Measurements from ENCODE around the gene PPP2R5A.

PPP2R5A gene

DNA sequence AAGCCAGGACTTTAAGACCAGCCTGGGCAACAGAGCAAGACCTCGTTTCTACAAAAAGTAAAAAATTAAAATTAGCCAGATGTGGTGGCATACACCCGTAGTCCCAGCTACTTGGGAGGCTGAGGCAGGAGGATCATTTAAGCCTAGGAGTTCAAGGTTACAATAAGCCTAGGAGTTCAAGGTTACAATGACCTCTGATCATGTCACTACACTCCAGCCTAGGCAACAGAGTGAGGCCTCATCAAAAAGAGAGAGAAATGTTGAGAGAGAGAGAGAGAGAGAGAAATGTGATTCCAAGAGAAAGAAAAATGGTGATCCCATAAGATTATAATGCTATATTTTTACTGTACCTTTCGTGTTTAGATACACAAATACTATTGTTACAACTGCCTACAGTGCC lies 69.3 kb downstream of the PPP2R5A start:
- H3K27ac ChIP-seq (ENCODE audit: low read depth, low read length): no peak overlapping the region
- no peaks in the 10 kb centered on the region for H3K27me3 ChIP-seq (ENCODE audit: low read length)
- no peaks in the 10 kb centered on the region for H3K79me2 ChIP-seq (ENCODE audit: insufficient read depth, low read length)
- no peak overlapping the region for H3K4me2 ChIP-seq (ENCODE audit: low read depth, low read length, poor library complexity, severe bottlenecking)
- peaks cover 23% of the 10 kb centered on the region for H3F3A ChIP-seq (ENCODE audit: insufficient read depth)
- no peak overlapping the region for H2AFZ ChIP-seq (ENCODE audit: low read depth, low read length, severe bottlenecking)
- H4K20me1 ChIP-seq (ENCODE audit: low read depth, low read length): no peaks in the 10 kb centered on the region
- H3K9ac ChIP-seq (ENCODE audit: low read length): no peak overlapping the region
- H3K36me3 ChIP-seq (ENCODE audit: low read length): peaks cover 34% of the 10 kb centered on the region; the same call in 1 of the 2 replicates
- no peak overlapping the region for H3K4me3 ChIP-seq (ENCODE audit: insufficient read depth, low read length, poor library complexity, severe bottlenecking)
- no peaks in the 10 kb centered on the region for H3K9me3 ChIP-seq (ENCODE audit: insufficient read depth, low read length)
- TF ChIP-seq CTCF (IDR thresholded peaks at IDR 0.05; ENCODE audit: insufficient read depth, low read length, poor library complexity, severe bottlenecking) (no peak), EZH2phosphoT487 (conservative IDR thresholded peaks at IDR 0.05; ENCODE audit: low read length) (no peak)
- H3K9me2 ChIP-seq (replicated peaks; ENCODE audit: insufficient read depth, low read length): no peaks in the 10 kb centered on the region

- no peak overlapping the region for H2AFZ ChIP-seq (ENCODE audit: low read depth, low read length, severe bottlenecking)
- H3K9me2 ChIP-seq (replicated peaks; ENCODE audit: insufficient read depth, low read length): no peaks in the 10 kb centered on the region
- no peak for TF ChIP-seq EZH2phosphoT487 (conservative IDR thresholded peaks at IDR 0.05; ENCODE audit: low read length)
- TF ChIP-seq CTCF (IDR thresholded peaks at IDR 0.05; ENCODE audit: insufficient read depth, low read length, poor library complexity, severe bottlenecking): no peak
- H3K4me2 ChIP-seq (ENCODE audit: low read depth, low read length, poor library complexity, severe bottlenecking): no peak overlapping the region
- H3K79me2 ChIP-seq (ENCODE audit: insufficient read depth, low read length): no peaks in the 10 kb centered on the region
- peaks cover 20% of the 10 kb centered on the region for H3F3A ChIP-seq (ENCODE audit: insufficient read depth)
- no peak overlapping the region for H3K4me3 ChIP-seq (ENCODE audit: insufficient read depth, low read length, poor library complexity, severe bottlenecking)
- H3K36me3 ChIP-seq (ENCODE audit: low read length): peaks cover 34% of the 10 kb centered on the region; the same call in 1 of the 2 replicates
- no peak overlapping the region for H3K27ac ChIP-seq (ENCODE audit: low read depth, low read length)
- H3K9me3 ChIP-seq (ENCODE audit: insufficient read depth, low read length): no peaks in the 10 kb centered on the region
- H3K9ac ChIP-seq (ENCODE audit: low read length): no peak overlapping the region
- no peaks in the 10 kb centered on the region for H4K20me1 ChIP-seq (ENCODE audit: low read depth, low read length)
- no peaks in the 10 kb centered on the region for H3K27me3 ChIP-seq (ENCODE audit: low read length)
These were observed 70.2 kb downstream of the PPP2R5A start for GRCh38 chr1:212355230-212355969.

DNA sequence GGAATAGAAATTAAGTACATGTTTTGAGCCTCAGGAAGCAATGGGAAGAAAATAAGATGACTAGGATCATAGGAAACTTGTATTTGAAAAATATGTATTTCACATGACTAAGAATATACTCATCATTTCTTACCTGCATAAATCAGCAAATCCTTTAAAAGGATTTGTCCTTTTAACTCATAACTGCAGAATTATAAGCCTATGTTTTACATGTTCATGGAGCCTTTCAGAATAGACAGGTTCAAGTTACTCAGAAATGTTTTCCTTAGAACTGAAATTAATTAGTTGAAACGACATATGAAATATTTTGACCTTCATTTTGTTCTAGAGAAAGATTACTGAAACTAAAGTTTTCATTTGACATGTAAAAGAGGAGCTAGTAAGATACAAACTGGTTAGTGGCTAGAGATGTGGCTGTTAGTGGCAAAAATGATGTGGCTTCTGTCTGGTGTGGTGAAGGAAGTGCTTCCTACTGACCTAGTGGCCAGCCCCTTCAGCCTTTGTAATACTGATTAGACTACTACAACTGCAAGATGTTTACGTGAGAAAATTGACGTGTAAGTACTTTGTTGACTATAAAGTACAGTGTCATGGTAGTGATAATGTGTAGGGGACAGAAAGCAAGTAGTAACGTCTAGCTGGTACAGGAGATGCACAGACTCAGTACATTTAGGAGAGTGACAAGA lies 74.7 kb downstream of the PPP2R5A start:
- Histone ChIP-seq H3K27me3 (ENCODE audit: low read length) (no peaks in the 10 kb centered on the region), H3K9me2 (replicated peaks; ENCODE audit: insufficient read depth, low read length) (no peaks in the 10 kb centered on the region), H2AFZ (ENCODE audit: low read depth, low read length, severe bottlenecking) (no peak overlapping the region), H3K4me3 (ENCODE audit: insufficient read depth, low read length, poor library complexity, severe bottlenecking) (no peak overlapping the region), H3K79me2 (ENCODE audit: insufficient read depth, low read length) (no peaks in the 10 kb centered on the region), H3K9me3 (ENCODE audit: insufficient read depth, low read length) (no peaks in the 10 kb centered on the region), H3K4me2 (ENCODE audit: low read depth, low read length, poor library complexity, severe bottlenecking) (no peak overlapping the region), H3K27ac (ENCODE audit: low read depth, low read length) (no peak overlapping the region), H4K20me1 (ENCODE audit: low read depth, low read length) (no peaks in the 10 kb centered on the region), H3F3A (ENCODE audit: insufficient read depth) (peaks cover 17% of the 10 kb centered on the region), H3K9ac (ENCODE audit: low read length) (no peak overlapping the region), H3K36me3 (ENCODE audit: low read length) (peaks cover 35% of the 10 kb centered on the region; the same call in 1 of the 2 replicates)
- no peak for TF ChIP-seq CTCF (IDR thresholded peaks at IDR 0.05; ENCODE audit: insufficient read depth, low read length, poor library complexity, severe bottlenecking)
- TF ChIP-seq EZH2phosphoT487 (conservative IDR thresholded peaks at IDR 0.05; ENCODE audit: low read length): no peak

All from SU-DHL-6 (cell line).